H1 (cell line): Measurements from ENCODE around the gene GRIA4.

Experiments used
- EP300 ChIP-seq, 2 experiments: IDR thresholded peaks; 1 replicate in 1 of 2; 2 replicates in 1 of 2; pipeline ENCODE4 v1.6.1; 2011 to 2012; ENCODE audit warnings: low read depth in 2 of 2, low read length in 2 of 2, mild to moderate bottlenecking in 2 of 2, borderline replicate concordance in 1 of 2, inconsistent platforms in 1 of 2, moderate library complexity in 1 of 2
- GABPA ChIP-seq: IDR thresholded peaks from 2 replicates; pipeline ENCODE4 v1.6.1; 2011; ENCODE audit warnings: mild to moderate bottlenecking, low read length, moderate library complexity, borderline replicate concordance; ENCODE audit not compliant: insufficient read depth
- JUN ChIP-seq: IDR thresholded peaks from 2 replicates; pipeline ENCODE4 v1.6.1; 2011; ENCODE audit warnings: low read depth, mild to moderate bottlenecking, improper control_type of control experiment, low read length
- POLR2A ChIP-seq, 2 experiments: IDR thresholded peaks; 1 replicate in 1 of 2; 2 replicates in 1 of 2; pipeline ENCODE4 v1.6.1; 2011; ENCODE audit warnings: low read depth in 2 of 2, low read length in 2 of 2, mild to moderate bottlenecking in 2 of 2; ENCODE audit errors: control extremely low read depth in 1 of 2
- POLR2AphosphoS5 ChIP-seq: IDR thresholded peaks from 2 replicates; pipeline ENCODE4 v1.6.1; 2011; ENCODE audit warnings: low read depth, low read length
- RAD21 ChIP-seq, 2 experiments: IDR thresholded peaks in 1 of 2; conservative IDR thresholded peaks in 1 of 2; 2 replicates each; pipeline ENCODE4 v1.6.1; 2011; ENCODE audit warnings: low read depth in 2 of 2, low read length in 2 of 2, improper control_type of control experiment in 1 of 2, inconsistent platforms in 1 of 2, mild to moderate bottlenecking in 1 of 2, moderate library complexity in 1 of 2
- SUZ12 ChIP-seq: fragments of 200-600 bp; sonication (generic); IDR thresholded peaks from 2 replicates; pipeline ENCODE4 v1.6.1; 2012; ENCODE audit warnings: mild to moderate bottlenecking, inconsistent platforms, low read length, moderate library complexity, mixed read lengths
- TAF1 ChIP-seq: IDR thresholded peaks from 2 replicates; pipeline ENCODE4 v1.6.1; 2011; ENCODE audit warnings: mild to moderate bottlenecking, low read depth, low read length
- TF ChIP-seq, protein P1 (sequence below), 3 experiments: IDR thresholded peaks; 1 replicate in 2 of 3; 2 replicates in 1 of 3; pipeline versions ENCODE4 v1.5.1 to v1.6.1; 2011; ENCODE audit warnings: low read length in 3 of 3, mild to moderate bottlenecking in 3 of 3, inconsistent platforms in 2 of 3, low read depth in 1 of 3, moderate library complexity in 1 of 3; ENCODE audit not compliant: insufficient read depth in 1 of 3; ENCODE audit errors: control extremely low read depth in 1 of 3
- TF ChIP-seq, protein P2 (sequence below): IDR thresholded peaks from 2 replicates; pipeline ENCODE4 v1.6.1; 2011; ENCODE audit warnings: low read length, improper control_type of control experiment
- TF ChIP-seq, protein P3 (sequence below): IDR thresholded peaks from 2 replicates; pipeline ENCODE4 v1.6.1; 2011; ENCODE audit warnings: low read depth, mild to moderate bottlenecking, low read length; ENCODE audit not compliant: insufficient read depth

DNA sequence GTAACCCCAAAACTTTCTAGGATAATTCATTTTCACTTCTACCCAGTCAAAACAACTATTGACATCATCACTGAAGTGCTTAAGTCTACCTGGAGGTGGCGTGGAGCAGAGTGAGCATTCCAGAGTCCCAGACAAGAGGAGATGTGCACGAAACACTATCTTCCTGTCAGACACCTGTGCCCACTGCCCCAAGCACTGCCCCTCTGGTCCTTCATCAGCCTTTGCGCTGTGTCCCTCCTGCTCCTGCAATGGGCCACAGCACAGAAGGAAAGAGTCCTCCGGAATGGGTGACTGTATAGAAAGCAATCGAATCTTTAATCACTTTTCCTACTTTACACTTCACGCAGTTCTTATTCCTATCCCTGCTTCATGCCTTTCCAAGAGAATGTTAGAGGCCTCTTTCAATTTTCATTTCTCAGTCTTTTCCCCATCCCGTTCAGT lies 512 bp upstream of the GRIA4 start:
- TF ChIP-seq, protein P1, sequence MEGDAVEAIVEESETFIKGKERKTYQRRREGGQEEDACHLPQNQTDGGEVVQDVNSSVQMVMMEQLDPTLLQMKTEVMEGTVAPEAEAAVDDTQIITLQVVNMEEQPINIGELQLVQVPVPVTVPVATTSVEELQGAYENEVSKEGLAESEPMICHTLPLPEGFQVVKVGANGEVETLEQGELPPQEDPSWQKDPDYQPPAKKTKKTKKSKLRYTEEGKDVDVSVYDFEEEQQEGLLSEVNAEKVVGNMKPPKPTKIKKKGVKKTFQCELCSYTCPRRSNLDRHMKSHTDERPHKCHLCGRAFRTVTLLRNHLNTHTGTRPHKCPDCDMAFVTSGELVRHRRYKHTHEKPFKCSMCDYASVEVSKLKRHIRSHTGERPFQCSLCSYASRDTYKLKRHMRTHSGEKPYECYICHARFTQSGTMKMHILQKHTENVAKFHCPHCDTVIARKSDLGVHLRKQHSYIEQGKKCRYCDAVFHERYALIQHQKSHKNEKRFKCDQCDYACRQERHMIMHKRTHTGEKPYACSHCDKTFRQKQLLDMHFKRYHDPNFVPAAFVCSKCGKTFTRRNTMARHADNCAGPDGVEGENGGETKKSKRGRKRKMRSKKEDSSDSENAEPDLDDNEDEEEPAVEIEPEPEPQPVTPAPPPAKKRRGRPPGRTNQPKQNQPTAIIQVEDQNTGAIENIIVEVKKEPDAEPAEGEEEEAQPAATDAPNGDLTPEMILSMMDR (IDR thresholded peaks at IDR 0.05; ENCODE audit: control extremely low read depth in 1 of 3, insufficient read depth in 1 of 3, low read depth in 1 of 3, low read length in 3 of 3) = peak; percentile 34 to 68 (median 37); a peak in 3 of 4 replicates
- TF ChIP-seq POLR2AphosphoS5 = no peak
- TF ChIP-seq, protein P2, sequence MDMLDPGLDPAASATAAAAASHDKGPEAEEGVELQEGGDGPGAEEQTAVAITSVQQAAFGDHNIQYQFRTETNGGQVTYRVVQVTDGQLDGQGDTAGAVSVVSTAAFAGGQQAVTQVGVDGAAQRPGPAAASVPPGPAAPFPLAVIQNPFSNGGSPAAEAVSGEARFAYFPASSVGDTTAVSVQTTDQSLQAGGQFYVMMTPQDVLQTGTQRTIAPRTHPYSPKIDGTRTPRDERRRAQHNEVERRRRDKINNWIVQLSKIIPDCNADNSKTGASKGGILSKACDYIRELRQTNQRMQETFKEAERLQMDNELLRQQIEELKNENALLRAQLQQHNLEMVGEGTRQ = no peak
- TF ChIP-seq, protein P3, sequence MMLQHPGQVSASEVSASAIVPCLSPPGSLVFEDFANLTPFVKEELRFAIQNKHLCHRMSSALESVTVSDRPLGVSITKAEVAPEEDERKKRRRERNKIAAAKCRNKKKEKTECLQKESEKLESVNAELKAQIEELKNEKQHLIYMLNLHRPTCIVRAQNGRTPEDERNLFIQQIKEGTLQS = no peak
- TF ChIP-seq RAD21 (IDR thresholded peaks at IDR 0.05 in 1 of 2, conservative IDR thresholded peaks at IDR 0.05 in 1 of 2; ENCODE audit: low read depth in 2 of 2, low read length in 2 of 2) = peak; percentile 50 to 51
- no peak for TF ChIP-seq SUZ12
- TF ChIP-seq JUN = no peak
- no peak for TF ChIP-seq POLR2A (IDR thresholded peaks at IDR 0.05; ENCODE audit: control extremely low read depth in 1 of 2, low read depth in 2 of 2, low read length in 2 of 2)
- TF ChIP-seq GABPA = no peak
- TF ChIP-seq TAF1 = no peak
- TF ChIP-seq EP300 (IDR thresholded peaks at IDR 0.05; ENCODE audit: borderline replicate concordance in 1 of 2, low read depth in 2 of 2, low read length in 2 of 2) = no peak
